GM23248 (cell line): ENCODE results near the gene TEDC2. TPM values are rescaled to one million over a fixed set of nuclear protein-coding genes. Genes with fewer than 3 reads are reported as not detected.

Source experiments
- DNase-seq: peaks from one replicate; pipeline ENCODE4 v3.0.0-alpha.2; 2015
- H2AFZ ChIP-seq: fragments of 200-600 bp; sonication (generic); 2 replicates; pipeline ENCODE4 v1.6.1; 2016; ENCODE audit warnings: antibody characterized with exemption
- H3F3A ChIP-seq: fragments of 200-600 bp; sonication (generic); 2 replicates; pipeline ENCODE4 v1.6.1; 2016; ENCODE audit warnings: mild to moderate bottlenecking, antibody characterized with exemption, mixed run types; ENCODE audit not compliant: insufficient read depth
- H3K27ac ChIP-seq: fragments of 200-600 bp; sonication (generic); 2 replicates; pipeline ENCODE4 v1.5.1; 2016; ENCODE audit warnings: mild to moderate bottlenecking
- H3K27me3 ChIP-seq: fragments of 200-600 bp; sonication (generic); replicated peaks from 2 replicates; pipeline ENCODE4 v1.6.1; 2016; ENCODE audit warnings: mild to moderate bottlenecking; ENCODE audit not compliant: insufficient read depth
- H3K36me3 ChIP-seq: fragments of 200-600 bp; sonication (generic); 2 replicates; pipeline ENCODE4 v1.6.1; 2016; ENCODE audit warnings: low read depth, mild to moderate bottlenecking
- H3K4me1 ChIP-seq: fragments of 200-600 bp; sonication (generic); 2 replicates; pipeline ENCODE4 v1.6.1; 2016; ENCODE audit warnings: mild to moderate bottlenecking; ENCODE audit not compliant: insufficient read depth
- H3K4me2 ChIP-seq: fragments of 200-600 bp; sonication (generic); one replicate; pipeline ENCODE4 v1.6.1; 2016; ENCODE audit warnings: mild to moderate bottlenecking; ENCODE audit not compliant: unreplicated experiment
- H3K4me3 ChIP-seq: fragments of 200-600 bp; sonication (generic); 2 replicates; pipeline ENCODE4 v1.5.1; 2016; ENCODE audit warnings: mild to moderate bottlenecking
- H3K79me2 ChIP-seq: fragments of 200-600 bp; sonication (generic); 2 replicates; pipeline ENCODE4 v1.6.1; 2016; ENCODE audit warnings: mild to moderate bottlenecking; ENCODE audit not compliant: insufficient read depth
- H3K9ac ChIP-seq: fragments of 200-600 bp; sonication (generic); 2 replicates; pipeline ENCODE4 v1.6.1; 2016; ENCODE audit warnings: mild to moderate bottlenecking
- H3K9me2 ChIP-seq: fragments of 200-600 bp; sonication (generic); 2 replicates; pipeline ENCODE4 v1.6.1; 2016; ENCODE audit warnings: mixed run types, mild to moderate bottlenecking, moderate library complexity; ENCODE audit not compliant: insufficient read depth
- H3K9me3 ChIP-seq: fragments of 200-600 bp; sonication (generic); one replicate; pipeline ENCODE4 v1.6.1; 2017; ENCODE audit warnings: low read depth
- H4K20me1 ChIP-seq: fragments of 200-600 bp; sonication (generic); 2 replicates; pipeline ENCODE4 v1.6.0; 2016; ENCODE audit not compliant: insufficient read depth
- EZH2 ChIP-seq: fragments of 200-600 bp; sonication (generic); IDR thresholded peaks from 2 replicates; pipeline ENCODE4 v1.6.1; 2018; ENCODE audit warnings: antibody characterized with exemption, mild to moderate bottlenecking; ENCODE audit not compliant: insufficient read depth, poor library complexity, severe bottlenecking
- EZH2phosphoT487 ChIP-seq: fragments of 200-600 bp; sonication (generic); IDR thresholded peaks from 2 replicates; pipeline ENCODE4 v1.6.1; 2018; ENCODE audit warnings: antibody characterized with exemption, moderate library complexity, mild to moderate bottlenecking, low read depth; ENCODE audit not compliant: insufficient read depth
- WGBS, 2 experiments: methylation state at CpG; one replicate each; pipeline ENCODE4 v1.1.6; 2015 to 2017; ENCODE audit warnings: low lambda C conversion rate in 2 of 2, low coverage in 1 of 2; ENCODE audit errors: missing lambda C conversion rate in 2 of 2; 5-methylcytosine and 5-hydroxymethylcytosine counted together
- in situ Hi-C: fragments of 300-500 bp; cut with MboI; formaldehyde crosslinking; loops from 2 replicates; pipeline ENCODE4 v1.15.0; 2020
- polyA plus RNA-seq: library from polyadenylated mRNA; unstranded; fragments of >200 nt; fragmentation: Nextera tagmentation; extraction: Ambion mirVana; gene quantifications from 2 replicates; pipeline ENCODE4 v1.2.1, GENCODE V29; 2016
- total RNA-seq: library from RNA; depleted of rRNA; stranded (reverse); fragments of >200 nt; shearing (Covaris generic); gene quantifications from 2 replicates; pipeline ENCODE4 v1.2.3, GENCODE V29; 2014

Gene TEDC2
- total and polyA plus RNA-seq, 2 experiments from 2014 or later: 4.8 to 6.8 TPM

- Histone ChIP-seq H3K4me3 (peak overlapping the region; percentile 66; the same call in 1 of the 2 replicates), H2AFZ (no peak overlapping the region), H3K9me2 (no peaks in the 10 kb centered on the region), H3K9me3 (no peaks in the 10 kb centered on the region), H3K9ac (no peak overlapping the region), H3F3A (no peaks in the 10 kb centered on the region), H3K4me2 (peak overlapping the region; percentile 77), H4K20me1 (no peaks in the 10 kb centered on the region), H3K79me2 (no peaks in the 10 kb centered on the region), H3K27ac (no peak overlapping the region), H3K4me1 (no peaks in the 10 kb centered on the region), H3K36me3 (no peaks in the 10 kb centered on the region), H3K27me3 (no peaks in the 10 kb centered on the region)
- TF ChIP-seq EZH2 (no peak), EZH2phosphoT487 (no peak)
- in situ Hi-C loops: no loop called here
- DNase-seq: no peak
- 46 to 67% methylated on average over 7 to 14 of the region's 14 CpGs for WGBS, 2 experiments
Observed at GRCh38 chr16:2468725-2469398, 9.0 kb downstream of the TEDC2 start.

GRCh38 chr16:2469399-2470233 lies 9.7 kb downstream of the TEDC2 start:
- H3K36me3 ChIP-seq: no peaks in the 10 kb centered on the region
- no peak overlapping the region for H3K9ac ChIP-seq
- DNase-seq: no peak
- TF ChIP-seq EZH2phosphoT487 (no peak), EZH2 (no peak)
- H3K4me2 ChIP-seq: no peak overlapping the region
- H3F3A ChIP-seq: no peaks in the 10 kb centered on the region
- no peak overlapping the region for H2AFZ ChIP-seq
- no peaks in the 10 kb centered on the region for H4K20me1 ChIP-seq
- no peaks in the 10 kb centered on the region for H3K79me2 ChIP-seq
- in situ Hi-C loops: no loop called here
- no peak overlapping the region for H3K4me3 ChIP-seq
- H3K27me3 ChIP-seq: no peaks in the 10 kb centered on the region
- H3K4me1 ChIP-seq: no peaks in the 10 kb centered on the region
- H3K9me2 ChIP-seq: no peaks in the 10 kb centered on the region
- no peak overlapping the region for H3K27ac ChIP-seq
- H3K9me3 ChIP-seq: no peaks in the 10 kb centered on the region
- WGBS, 2 experiments: 53 to 54% methylated on average over 14 to 16 of the region's 16 CpGs

- Histone ChIP-seq H3F3A (no peaks in the 10 kb centered on the region), H3K36me3 (no peaks in the 10 kb centered on the region), H4K20me1 (no peaks in the 10 kb centered on the region), H3K27ac (no peak overlapping the region), H2AFZ (no peak overlapping the region), H3K9ac (no peak overlapping the region), H3K9me3 (no peaks in the 10 kb centered on the region), H3K79me2 (no peaks in the 10 kb centered on the region), H3K9me2 (no peaks in the 10 kb centered on the region), H3K4me3 (no peak overlapping the region), H3K4me2 (no peak overlapping the region), H3K4me1 (no peaks in the 10 kb centered on the region), H3K27me3 (no peaks in the 10 kb centered on the region)
- TF ChIP-seq EZH2phosphoT487: no peak
- TF ChIP-seq EZH2: no peak
- in situ Hi-C loops: no loop called here
- WGBS, 2 experiments: 64% methylated on average over 7 of the region's 7 CpGs
- no peak for DNase-seq
Observed at GRCh38 chr16:2470234-2470601, 10.3 kb downstream of the TEDC2 start.

- Histone ChIP-seq H3K9me2 (no peaks in the 10 kb centered on the region), H4K20me1 (no peaks in the 10 kb centered on the region), H3K4me1 (no peaks in the 10 kb centered on the region; the same call in 1 of the 2 replicates), H3K36me3 (no peaks in the 10 kb centered on the region), H2AFZ (no peak overlapping the region), H3K79me2 (peaks cover 4% of the 10 kb centered on the region; the same call in 1 of the 2 replicates), H3K9me3 (no peaks in the 10 kb centered on the region), H3F3A (no peaks in the 10 kb centered on the region), H3K9ac (no peak overlapping the region), H3K4me3 (no peak overlapping the region), H3K27me3 (no peaks in the 10 kb centered on the region), H3K4me2 (no peak overlapping the region), H3K27ac (no peak overlapping the region)
- 23 to 38% methylated on average over 8 of the region's 9 CpGs for WGBS, 2 experiments
- DNase-seq: peak; percentile 37
- in situ Hi-C loops: no loop called here
- TF ChIP-seq EZH2phosphoT487 (no peak), EZH2 (no peak)
Observed at GRCh38 chr16:2470603-2471015, 10.7 kb downstream of the TEDC2 start.
